Lower leg skin (tissue), 4 donors: ENCODE measurements around the gene CLOCK. TPM values are rescaled to one million over a fixed set of nuclear protein-coding genes. Genes with fewer than 3 reads are reported as not detected.

ENCODE experiments used
- DNase-seq, 2 donors: peaks; one replicate each; pipeline ENCODE4 v3.0.0-alpha.2; 2019; ENCODE audit warnings: low spot score in 2 of 2
- H3K4me3 ChIP-seq: fragments of 200-600 bp; sonication (generic); 2 replicates; pipeline ENCODE4 v1.5.1; 2017; ENCODE audit warnings: mild to moderate bottlenecking, low read depth; ENCODE audit not compliant: poor library complexity, severe bottlenecking
- CTCF ChIP-seq, 3 donors: fragments of 450-650 bp; IDR thresholded peaks; one replicate each; pipeline ENCODE4 v1.5.1; 2016; ENCODE audit warnings: antibody characterized with exemption in 3 of 3, mild to moderate bottlenecking in 3 of 3, moderate library complexity in 2 of 3
- POLR2A ChIP-seq, 2 donors: fragments of 450-650 bp; IDR thresholded peaks; one replicate each; pipeline ENCODE4 v1.6.1; 2016 to 2017; ENCODE audit warnings: antibody characterized with exemption in 2 of 2, mild to moderate bottlenecking in 1 of 2, moderate library complexity in 1 of 2
- WGBS, 2 donors: methylation state at CpG; one replicate each; pipeline ENCODE4 v1.1.5; 2018; 5-methylcytosine and 5-hydroxymethylcytosine counted together
- intact Hi-C: fragments of 100-400 bp; cut with DNase I; formaldehyde crosslinking; loops from one replicate; pipeline ENCODE4 v1.15.0; 2023; ENCODE audit warnings: low total_unique reads
- total RNA-seq, 4 donors: library from RNA; depleted of rRNA; stranded (reverse); fragments of >200 nt; gene quantifications; one replicate each; pipeline ENCODE4 v1.1.0, GENCODE V29; 2016

CLOCK gene
- total RNA-seq, 4 donors from 2014 or later = 10.4 to 14.4 (median 12.5) TPM

- 53 to 58% methylated on average over 3 of the region's 3 CpGs for WGBS, 2 donors
- TF ChIP-seq CTCF (IDR thresholded peaks at IDR 0.05) (no peak), POLR2A (IDR thresholded peaks at IDR 0.05) (no peak)
- no peak for DNase-seq
- no peak overlapping the region for H3K4me3 ChIP-seq
- intact Hi-C loops = no loop called here
Measured at GRCh38 chr4:55498051-55498450, 48.7 kb downstream of the CLOCK start.

GRCh38 chr4:55491486-55491885, 55.2 kb downstream of the CLOCK start:
- intact Hi-C loops = no loop called here
- no peak for DNase-seq
- no peak for TF ChIP-seq CTCF (IDR thresholded peaks at IDR 0.05)
- TF ChIP-seq POLR2A (IDR thresholded peaks at IDR 0.05) = no peak
- WGBS, 2 donors = 62 to 72% methylated on average over 1 of the region's 1 CpG
- H3K4me3 ChIP-seq = no peak overlapping the region

GRCh38 chr4:55488716-55489115, 58.0 kb downstream of the CLOCK start:
- DNase-seq = no peak
- H3K4me3 ChIP-seq = no peak overlapping the region
- WGBS, 2 donors = 97 to 100% methylated on average over 3 of the region's 3 CpGs
- intact Hi-C loops = no loop called here
- TF ChIP-seq CTCF (IDR thresholded peaks at IDR 0.05) = no peak
- TF ChIP-seq POLR2A (IDR thresholded peaks at IDR 0.05) = no peak

GRCh38 chr4:55485821-55486220, 60.9 kb downstream of the CLOCK start:
- TF ChIP-seq POLR2A (IDR thresholded peaks at IDR 0.05) (no peak), CTCF (IDR thresholded peaks at IDR 0.05) (no peak)
- WGBS, 2 donors = 100% methylated on average over 1 of the region's 1 CpG
- DNase-seq = no peak
- no peak overlapping the region for H3K4me3 ChIP-seq
- intact Hi-C loops = no loop called here

GRCh38 chr4:55483315-55483714, 63.4 kb downstream of the CLOCK start:
- DNase-seq = no peak
- H3K4me3 ChIP-seq = no peak overlapping the region
- TF ChIP-seq POLR2A (IDR thresholded peaks at IDR 0.05) (no peak), CTCF (IDR thresholded peaks at IDR 0.05) (no peak)
- 81 to 84% methylated on average over 5 of the region's 5 CpGs for WGBS, 2 donors
- intact Hi-C loops = no loop called here
